HT1080 (cell line): ENCODE results near the gene FAM234B. TPM values are rescaled to one million over a fixed set of nuclear protein-coding genes. Genes with fewer than 3 reads are reported as not detected.

Source experiments
- DNase-seq: peaks from one replicate; pipeline ENCODE4 v3.0.0-alpha.2; 2015; ENCODE audit warnings: low read depth
- polyA plus RNA-seq, 2 experiments: library from polyadenylated mRNA; depleted of rRNA; stranded (reverse); fragments of >200 nt; gene quantifications; 2 replicates each; pipeline ENCODE4 v1.2.3, GENCODE V29; 2015
- total RNA-seq: library from RNA; depleted of rRNA; stranded (reverse); fragments of >200 nt; shearing (Covaris generic); gene quantifications from 2 replicates; pipeline ENCODE4 v1.2.3, GENCODE V29; 2014; rRNA removed

FAM234B gene
- total RNA-seq: 2.5 and 4.5 TPM in 2 replicates
- 3.5 and 4.2 TPM in 2 replicates for polyA plus RNA-seq (2015; cell fraction: cytosol; rRNA removed)
- 8.4 and 8.5 TPM in 2 replicates for polyA plus RNA-seq (2015; cell fraction: nucleus; rRNA removed)

DNA sequence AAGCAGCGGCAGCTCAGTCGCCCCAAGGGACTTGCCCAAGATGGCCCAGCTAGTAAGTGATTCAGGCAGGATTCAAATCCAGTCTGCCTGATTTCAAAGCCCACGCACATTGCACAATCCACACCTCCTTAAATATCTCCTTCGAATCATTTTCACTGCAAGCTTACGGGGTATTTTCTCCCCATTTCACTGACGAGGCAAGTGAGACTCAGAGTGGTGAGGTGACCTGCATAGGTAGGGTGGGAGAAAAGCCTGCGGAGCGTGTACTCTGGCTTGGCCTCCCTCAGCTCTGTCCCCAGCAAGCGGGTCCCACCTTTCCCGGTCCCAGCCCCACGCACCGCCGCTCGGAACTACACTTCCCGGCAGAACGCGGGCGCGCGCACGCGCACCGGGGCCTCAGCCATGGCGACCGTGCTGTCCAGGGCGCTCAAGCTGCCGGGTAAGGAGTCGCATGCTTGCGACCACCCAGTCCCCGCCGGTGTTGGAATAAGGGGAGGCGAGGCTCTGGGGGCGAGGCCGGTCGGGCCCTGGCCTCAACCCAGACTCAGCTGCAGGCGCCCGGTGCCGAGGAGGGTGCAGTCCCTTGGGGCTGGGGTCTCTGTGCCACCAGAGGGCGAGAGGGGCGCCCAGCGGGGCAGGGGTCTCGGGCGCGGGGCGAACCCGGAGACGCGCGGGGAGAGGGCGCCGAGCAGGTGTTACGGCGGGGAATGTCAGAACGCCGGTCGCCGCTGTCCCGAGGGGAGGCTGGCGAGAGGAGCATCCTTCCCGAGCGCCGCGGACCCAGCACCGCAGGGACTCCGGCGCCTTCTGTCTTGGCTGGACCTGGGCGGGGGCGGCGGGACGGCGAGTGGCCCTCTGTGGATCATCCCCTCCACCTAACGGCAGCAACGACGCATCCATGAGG is at the start of gene FAM234B:
TSS of gene FAM234B (plus strand) at position 380 of the 904 bp plus-strand sequence. CDS start at position 403, 23 bp downstream.
- peak; percentile 52 for DNase-seq

DNA sequence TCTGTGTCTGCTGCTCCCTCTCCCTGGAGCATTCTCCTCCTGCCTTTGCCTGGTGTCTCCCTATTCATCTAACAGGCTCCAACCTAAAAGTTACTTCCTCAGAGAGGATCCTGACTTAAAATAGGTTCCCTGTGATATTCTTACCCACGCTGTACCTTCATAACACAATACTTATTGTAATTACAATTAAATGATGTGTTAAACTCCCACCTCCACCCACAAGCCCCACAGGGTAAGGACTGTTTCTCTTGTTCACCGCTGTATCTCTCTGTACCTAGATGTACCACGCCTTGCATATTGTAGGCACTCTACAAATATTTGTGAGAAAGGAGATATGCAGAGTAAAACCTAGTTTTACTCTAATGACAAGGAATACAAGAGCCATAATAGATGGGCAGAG is 49.1 kb upstream of the FAM234B start:
- no peak for DNase-seq

DNA sequence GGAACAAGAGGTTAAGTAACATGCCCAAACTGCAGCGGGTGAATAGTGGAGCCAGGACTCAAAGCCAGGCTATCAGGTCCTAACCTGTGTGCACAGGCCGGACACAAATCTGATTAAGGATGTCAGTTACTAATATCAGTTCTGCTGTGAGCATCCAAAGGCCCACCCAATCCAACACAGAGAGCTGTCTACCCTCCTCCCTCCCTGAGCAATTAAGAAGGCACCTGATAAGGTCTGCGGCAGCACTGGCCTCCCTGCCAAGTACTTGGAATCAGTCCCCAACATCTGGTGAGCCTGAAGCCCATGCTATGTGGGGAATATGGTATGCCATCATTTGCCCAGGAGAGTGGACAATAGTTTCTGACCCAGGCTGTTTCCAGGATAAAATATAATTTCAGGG is 48.0 kb upstream of the FAM234B start:
- DNase-seq: no peak

- DNase-seq: no peak
These were observed 47.0 kb upstream of the FAM234B start for GRCh38 chr12:12997156-12997555.

DNA sequence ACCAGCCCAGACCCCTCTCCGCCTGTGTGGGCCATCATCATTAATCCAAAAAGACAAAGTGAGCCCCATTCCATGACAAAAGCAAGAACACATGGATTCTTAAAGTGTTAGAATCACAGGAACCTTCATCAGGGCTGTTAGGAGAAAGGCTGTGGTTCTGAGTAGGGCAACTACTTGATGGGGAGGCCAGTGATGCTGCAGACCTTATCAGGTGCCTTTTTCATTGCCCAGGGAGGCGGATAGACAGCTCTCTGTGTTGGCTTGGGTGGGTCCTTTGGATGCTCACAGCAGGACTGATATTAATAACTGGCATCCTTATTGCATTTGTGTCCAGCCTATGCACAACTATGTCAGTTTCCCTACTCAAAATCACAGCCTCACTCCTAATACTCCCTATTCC is 46.4 kb upstream of the FAM234B start:
- no peak for DNase-seq

GRCh38 chr12:12998248-12998647 is 45.9 kb upstream of the FAM234B start:
- no peak for DNase-seq

DNA sequence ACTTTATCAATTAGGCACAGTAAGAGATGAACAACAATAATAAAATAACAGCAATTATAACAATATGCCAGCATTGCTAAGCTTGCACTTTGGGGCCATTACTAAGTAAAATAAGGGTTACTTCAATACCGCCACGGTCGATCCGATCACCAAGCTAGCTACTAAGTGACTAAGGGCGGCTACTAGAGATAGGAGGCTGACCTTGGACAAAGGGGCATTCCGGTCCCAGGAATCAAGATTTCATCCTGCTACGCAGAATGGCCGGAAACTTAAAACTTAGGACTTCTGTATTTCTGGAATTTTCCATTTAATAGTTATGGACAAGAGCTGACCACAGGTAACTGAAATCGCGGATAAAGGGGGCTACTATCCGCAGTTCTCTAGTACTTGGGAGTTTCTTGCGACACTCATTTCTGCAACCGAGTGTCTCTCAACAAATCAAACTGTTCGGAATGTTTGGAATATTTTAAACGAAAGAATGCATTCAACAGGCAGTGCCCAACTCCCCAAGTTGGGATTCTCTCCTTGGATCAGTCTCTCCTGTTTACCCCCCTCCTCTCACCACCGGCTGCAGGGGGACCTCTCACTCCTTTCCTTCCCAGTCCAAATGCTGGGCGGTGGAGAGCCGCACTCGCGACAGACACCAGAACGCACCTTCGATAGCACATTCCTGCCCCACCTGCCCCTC is 44.8 kb upstream of the FAM234B start:
- no peak for DNase-seq

DNA sequence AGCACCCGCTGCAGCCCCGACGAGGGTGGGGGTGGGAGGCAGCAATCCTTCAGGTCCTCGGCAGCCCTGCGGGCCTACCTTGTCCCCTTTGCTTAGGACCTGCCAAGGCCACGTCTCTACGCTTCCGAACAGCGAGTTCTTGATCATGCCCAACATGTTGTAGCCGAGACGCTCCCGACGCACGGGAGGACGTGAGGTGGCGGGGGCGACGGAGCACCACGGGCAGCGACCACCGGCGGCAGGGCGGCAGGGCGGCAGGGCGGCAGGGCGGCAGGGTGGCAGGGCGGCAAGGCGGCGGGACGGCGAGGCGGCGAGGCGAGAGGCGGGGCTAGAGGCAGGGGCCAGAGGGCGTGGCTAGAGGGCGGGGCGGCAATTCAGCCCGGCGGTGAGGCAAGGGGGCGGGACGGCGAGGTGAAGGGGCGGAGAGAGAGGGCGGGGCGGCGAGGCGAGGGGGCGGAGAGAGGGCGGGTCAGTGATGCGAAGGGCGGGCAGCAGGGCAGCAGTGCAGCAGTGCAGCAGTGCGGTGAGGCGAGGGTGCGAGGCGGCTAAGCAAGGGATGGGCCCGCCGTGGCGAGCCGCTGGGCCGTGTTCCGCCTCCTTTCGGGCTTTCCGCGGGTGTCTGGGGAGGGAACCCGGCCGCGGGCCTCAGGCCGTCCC is 44.1 kb upstream of the FAM234B start, which contains the start of gene HEBP1:
TSS of gene HEBP1 (minus strand) at position 307 of the 657 bp plus-strand sequence. CDS start at position 156, 151 bp downstream.
- DNase-seq: peak; percentile 76

GRCh38 chr12:13000616-13000924 is 43.6 kb upstream of the FAM234B start:
- no peak for DNase-seq

GRCh38 chr12:13000925-13001774 is 43.0 kb upstream of the FAM234B start:
- DNase-seq: peak; percentile 52

GRCh38 chr12:13001775-13002040 is 42.5 kb upstream of the FAM234B start:
- no peak for DNase-seq

DNA sequence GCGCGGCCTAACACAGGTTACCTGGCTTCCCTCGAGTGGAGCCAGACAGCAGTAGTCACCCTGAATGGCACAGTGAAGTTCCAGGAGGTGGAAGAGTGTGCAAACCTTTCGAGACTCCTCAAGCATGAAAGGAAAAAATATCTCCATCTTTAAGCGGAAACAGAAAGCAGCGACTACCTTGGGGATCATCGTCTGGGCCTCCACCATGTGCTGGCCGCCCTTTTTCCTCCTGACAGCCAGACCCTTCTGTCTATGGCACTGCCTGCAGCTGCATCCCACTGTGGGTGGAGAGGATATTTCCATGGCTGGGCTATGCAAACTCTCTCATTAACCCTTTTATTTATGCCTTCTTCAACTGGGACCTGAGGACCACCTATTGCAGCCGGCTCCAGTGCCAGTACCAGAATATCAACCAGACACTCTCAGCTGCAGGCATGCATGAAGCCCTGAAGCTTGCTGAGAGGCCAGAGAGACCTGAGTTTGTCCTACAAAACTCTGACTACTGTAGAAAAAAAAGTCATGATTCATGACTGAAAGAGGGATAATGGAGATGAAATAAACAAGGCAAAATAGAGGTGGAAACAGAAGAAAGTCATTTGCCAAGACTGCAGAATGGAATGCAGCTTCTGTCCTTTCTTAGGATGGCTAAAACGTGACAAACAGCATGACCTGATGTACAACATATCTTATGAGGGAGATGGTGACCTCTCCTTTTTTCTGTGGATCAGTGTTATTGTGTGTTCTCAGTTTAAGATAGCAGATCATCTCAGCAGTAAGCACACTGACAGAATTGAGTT is 41.7 kb upstream of the FAM234B start:
- no peak for DNase-seq

DNA sequence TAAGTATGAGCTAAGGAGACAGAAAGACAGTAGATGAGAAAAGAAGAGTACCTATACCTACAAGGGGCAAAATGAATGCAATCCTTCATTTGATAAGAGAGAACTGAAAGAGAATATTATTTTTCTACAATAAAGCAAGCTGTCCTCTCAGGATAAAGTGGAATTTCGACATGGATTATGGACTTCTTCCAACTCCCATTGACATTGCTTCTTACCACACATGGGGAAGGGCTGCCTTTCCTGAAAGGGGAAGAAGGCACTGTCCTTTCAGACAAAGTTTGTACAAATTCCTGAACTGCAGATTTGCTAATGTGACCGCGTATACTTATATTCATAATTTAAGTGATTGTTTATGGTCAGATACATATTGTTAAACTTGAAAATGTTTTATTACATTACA is 39.8 kb upstream of the FAM234B start:
- no peak for DNase-seq

DNA sequence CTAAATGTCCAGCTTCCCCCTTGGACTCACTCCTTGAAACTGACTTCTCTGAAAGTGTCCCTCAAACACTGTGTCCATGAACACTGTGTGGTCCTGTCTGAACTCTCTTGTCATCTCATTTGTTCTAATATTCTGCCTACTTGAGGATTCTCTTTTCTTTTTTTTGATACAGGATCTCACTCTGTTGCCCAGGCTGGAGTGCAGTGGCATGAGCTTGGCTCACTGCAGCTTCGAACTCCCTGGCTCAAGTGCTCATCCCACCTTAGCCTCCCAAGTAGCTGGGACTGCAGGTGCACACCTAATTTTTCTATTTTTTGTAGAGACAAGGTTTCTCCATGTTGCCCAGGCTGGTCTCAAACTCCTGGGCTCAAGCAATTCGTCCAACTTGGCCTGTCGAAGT is 39.2 kb upstream of the FAM234B start:
- no peak for DNase-seq

- no peak for DNase-seq
These were observed 38.5 kb upstream of the FAM234B start for GRCh38 chr12:13005649-13006048.

DNA sequence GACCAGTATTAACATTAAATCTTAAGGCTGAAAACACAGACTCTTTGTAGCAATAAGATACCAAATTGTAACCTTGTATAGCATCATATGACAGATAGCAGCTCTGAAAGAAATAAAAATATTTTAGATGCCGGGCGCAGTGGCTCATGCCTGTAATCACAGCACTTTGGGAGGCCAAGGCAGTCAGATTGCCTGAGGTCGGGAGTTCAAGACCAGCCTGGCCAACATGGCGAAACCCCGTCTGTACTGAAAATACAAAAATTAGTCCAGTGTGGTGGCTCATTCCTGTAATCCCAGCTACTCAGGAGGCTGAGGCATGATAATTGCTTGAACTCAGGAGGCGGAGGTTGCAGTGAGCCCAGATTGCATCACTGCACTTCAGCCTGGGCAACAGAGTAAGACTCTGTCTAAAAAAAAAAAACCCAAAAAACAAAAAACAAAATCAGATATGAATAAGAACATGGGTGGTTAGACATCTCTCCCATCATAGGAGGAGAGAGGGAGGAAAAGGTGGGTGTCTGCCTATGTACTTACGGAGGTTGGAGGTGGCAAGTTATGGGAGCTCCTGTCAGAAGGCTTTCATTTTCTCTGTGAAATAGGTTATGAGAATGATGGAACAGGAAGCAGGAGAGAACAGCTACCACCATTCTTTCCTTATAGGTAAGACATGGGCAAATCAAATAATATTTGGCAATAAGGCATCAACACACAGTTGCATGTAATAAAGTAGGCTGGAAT is 36.5 kb upstream of the FAM234B start:
- DNase-seq: no peak

DNA sequence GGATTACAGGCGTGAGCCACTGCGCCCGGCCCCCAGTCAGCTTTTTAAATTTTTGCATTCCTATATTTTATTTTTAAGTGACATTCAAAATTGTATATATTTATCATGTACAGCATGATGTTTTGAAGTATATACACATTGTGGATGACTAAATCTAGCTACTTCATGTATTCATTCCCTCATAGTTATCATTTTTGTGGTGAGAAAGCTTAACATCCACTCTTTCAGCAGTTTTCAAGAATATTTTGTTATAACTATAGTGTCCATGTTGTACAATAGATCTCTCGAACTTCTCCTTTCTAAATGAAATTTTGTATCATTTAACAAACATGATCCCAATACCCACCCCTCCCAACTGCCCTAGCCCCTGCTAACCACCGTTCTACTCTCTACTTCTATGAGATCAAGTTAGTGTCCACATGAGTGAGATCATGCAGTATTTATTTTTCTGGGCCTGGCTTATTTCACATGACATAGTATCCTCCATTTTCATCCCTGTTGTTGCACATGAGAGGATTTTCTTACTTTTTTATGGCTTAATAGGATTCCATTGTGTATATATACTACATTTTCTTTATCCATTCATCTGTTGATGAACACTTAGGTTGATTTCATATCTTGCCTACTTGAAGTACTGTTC is 35.3 kb upstream of the FAM234B start:
- no peak for DNase-seq

DNA sequence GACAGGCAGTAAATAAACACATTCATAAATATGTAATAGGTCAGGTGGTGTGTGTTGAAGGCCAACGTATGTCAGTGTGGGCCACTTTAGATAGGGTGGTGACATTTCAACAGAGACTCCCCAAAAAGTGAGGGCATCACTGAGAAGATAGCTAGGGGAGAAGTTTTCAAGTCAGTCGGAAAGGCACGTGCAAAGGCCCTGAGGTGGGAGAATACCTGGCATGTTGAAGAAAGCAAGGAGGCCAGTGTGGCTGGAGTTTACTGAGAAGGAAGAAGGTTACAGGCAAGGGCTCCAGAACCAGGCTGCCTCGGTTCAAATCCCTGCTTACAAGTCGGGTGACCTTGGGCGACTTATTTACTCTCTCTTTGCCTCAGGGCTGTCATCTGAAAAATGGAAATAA is 33.1 kb upstream of the FAM234B start:
- DNase-seq: no peak

DNA sequence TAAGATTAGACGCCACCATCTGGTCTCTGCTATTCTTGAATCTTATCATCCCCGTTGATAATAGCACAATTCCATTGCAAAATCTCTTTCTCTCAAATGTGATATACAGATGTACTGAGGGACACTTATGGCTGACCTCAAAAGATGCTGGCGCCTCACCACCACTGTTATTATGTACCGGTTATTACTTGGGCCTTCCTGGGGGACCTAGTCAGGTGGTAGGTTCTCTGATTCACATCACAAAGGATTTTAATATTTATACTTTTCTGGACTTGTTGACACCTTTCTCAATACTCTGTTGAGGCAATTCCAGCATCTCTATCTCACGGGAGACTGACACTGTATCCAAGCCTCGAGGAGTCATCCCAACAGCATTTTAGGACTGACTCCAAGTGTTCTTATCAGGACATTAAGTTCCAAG is 21.3 kb upstream of the FAM234B start:
- DNase-seq: no peak
